ENCODE results near the gene EPS8.

Gene EPS8

GRCh38 chr12:15827136-15827535 lies 37.9 kb upstream of the EPS8 start:
- no peak for TF ChIP-seq ZFX (IDR thresholded peaks at IDR 0.05; ENCODE audit: borderline replicate concordance)
- TF ChIP-seq, protein P1, sequence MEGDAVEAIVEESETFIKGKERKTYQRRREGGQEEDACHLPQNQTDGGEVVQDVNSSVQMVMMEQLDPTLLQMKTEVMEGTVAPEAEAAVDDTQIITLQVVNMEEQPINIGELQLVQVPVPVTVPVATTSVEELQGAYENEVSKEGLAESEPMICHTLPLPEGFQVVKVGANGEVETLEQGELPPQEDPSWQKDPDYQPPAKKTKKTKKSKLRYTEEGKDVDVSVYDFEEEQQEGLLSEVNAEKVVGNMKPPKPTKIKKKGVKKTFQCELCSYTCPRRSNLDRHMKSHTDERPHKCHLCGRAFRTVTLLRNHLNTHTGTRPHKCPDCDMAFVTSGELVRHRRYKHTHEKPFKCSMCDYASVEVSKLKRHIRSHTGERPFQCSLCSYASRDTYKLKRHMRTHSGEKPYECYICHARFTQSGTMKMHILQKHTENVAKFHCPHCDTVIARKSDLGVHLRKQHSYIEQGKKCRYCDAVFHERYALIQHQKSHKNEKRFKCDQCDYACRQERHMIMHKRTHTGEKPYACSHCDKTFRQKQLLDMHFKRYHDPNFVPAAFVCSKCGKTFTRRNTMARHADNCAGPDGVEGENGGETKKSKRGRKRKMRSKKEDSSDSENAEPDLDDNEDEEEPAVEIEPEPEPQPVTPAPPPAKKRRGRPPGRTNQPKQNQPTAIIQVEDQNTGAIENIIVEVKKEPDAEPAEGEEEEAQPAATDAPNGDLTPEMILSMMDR (IDR thresholded peaks at IDR 0.05) = no peak
- no peak overlapping the region for H3K27ac ChIP-seq

- TF ChIP-seq, protein P1 (IDR thresholded peaks at IDR 0.05) = no peak
- no peak for TF ChIP-seq ZFX (IDR thresholded peaks at IDR 0.05; ENCODE audit: borderline replicate concordance)
- H3K27ac ChIP-seq = no peak overlapping the region
Measured at GRCh38 chr12:15824516-15824915, 35.3 kb upstream of the EPS8 start.

- no peak overlapping the region for H3K27ac ChIP-seq
Measured at GRCh38 chr12:15823360-15824128, 34.4 kb upstream of the EPS8 start.

GRCh38 chr12:15819644-15820437 lies 30.7 kb upstream of the EPS8 start:
- no peak for TF ChIP-seq ZFX (IDR thresholded peaks at IDR 0.05; ENCODE audit: borderline replicate concordance)
- TF ChIP-seq, protein P1 (IDR thresholded peaks at IDR 0.05) = no peak

More at GRCh38 chr12:15823360-15824128, 34.4 kb upstream of the EPS8 start:
- TF ChIP-seq ZFX (IDR thresholded peaks at IDR 0.05; ENCODE audit: borderline replicate concordance) = no peak
- TF ChIP-seq, protein P1 (IDR thresholded peaks at IDR 0.05) = no peak

DNA sequence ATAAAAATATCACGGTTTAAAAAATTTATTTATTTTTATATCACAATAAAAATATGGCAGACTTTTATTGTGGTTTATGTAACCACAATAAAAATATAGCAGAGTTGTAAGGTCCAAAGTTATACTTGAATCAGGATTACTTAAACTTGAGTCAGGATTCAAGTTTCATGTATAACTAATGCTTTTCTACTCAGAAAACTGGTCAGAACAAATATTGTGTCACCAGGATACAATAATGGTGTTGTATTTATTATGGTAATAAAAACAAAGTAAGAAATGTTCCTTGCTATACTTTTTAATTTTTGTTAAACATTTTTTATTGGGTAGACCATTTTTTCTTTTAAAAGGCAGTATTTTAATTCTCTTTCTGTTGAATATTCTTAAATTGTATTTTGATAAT lies 29.2 kb upstream of the EPS8 start:
- TF ChIP-seq, protein P1 (IDR thresholded peaks at IDR 0.05) = no peak
- TF ChIP-seq ZFX (IDR thresholded peaks at IDR 0.05; ENCODE audit: borderline replicate concordance) = no peak
- no peak overlapping the region for H3K27ac ChIP-seq

More at GRCh38 chr12:15819644-15820437, 30.7 kb upstream of the EPS8 start:
- H3K27ac ChIP-seq = no peak overlapping the region

DNA sequence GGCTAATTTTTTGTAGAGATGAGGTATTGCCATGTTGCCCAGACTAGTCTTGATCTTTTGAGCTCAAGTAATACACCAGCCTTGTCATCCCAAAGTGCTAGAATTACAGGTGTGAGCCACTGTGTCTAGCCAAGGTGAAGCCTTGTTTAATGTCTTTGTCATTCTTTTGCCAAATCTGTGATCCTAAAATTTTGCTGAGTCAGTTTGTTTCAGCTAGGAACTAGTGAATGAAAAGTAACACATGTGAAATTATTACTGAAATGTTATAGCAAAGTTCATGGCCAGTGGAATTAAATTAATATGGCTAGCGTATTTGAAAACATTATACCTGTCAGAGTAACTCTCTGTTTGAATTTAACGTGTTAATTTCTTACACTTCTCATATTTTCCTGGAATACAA lies 26.5 kb upstream of the EPS8 start:
- TF ChIP-seq ZFX (IDR thresholded peaks at IDR 0.05; ENCODE audit: borderline replicate concordance) = no peak
- TF ChIP-seq, protein P1 (IDR thresholded peaks at IDR 0.05) = no peak
- H3K27ac ChIP-seq = no peak overlapping the region

All from 22Rv1 (cell line).